ENCODE data around the gene SLC5A10. TPM values are rescaled to one million over a fixed set of nuclear protein-coding genes. Genes with fewer than 3 reads are reported as not detected.

Gene SLC5A10
- total and polyA plus RNA-seq, 2 experiments from 2014 or later, result 0.10 TPM; not detected in 1

- no peak for TF ChIP-seq NANOG (IDR thresholded peaks at IDR 0.05; ENCODE audit: borderline replicate concordance)
These were observed 34.7 kb downstream of the SLC5A10 start (continued) for GRCh38 chr17:18986541-18987229.

DNA sequence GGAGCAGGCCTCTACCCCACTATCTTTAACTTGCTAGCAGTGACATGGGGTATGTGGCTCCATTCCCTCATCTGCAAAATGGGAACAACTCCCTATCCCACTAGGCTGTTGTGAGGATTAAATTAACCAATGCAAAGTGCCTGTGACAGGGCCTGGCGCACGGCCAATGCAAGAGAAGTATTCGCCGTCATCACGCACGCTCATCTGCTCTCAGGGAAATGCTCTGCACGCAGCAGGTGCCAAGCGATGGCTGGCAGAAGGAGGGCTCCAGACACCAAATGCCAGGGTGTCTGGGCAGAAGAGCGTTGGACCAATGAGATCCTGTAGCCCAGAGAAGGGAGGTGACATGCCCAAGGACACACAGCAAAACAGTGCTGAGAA lies 35.3 kb downstream of the SLC5A10 start:
- H3K4me3 Mint-ChIP-seq, result no peak overlapping the region
- ATAC-seq, result no peak
- no peak overlapping the region for H3K27ac ChIP-seq (ENCODE audit: low read depth)

GRCh38 chr17:18987862-18988545 lies 36.0 kb downstream of the SLC5A10 start:
- H3K27me3 Mint-ChIP-seq (ENCODE audit: insufficient read depth, low read depth, poor library complexity), result peaks cover 9% of the 10 kb centered on the region
- H3K4me3 Mint-ChIP-seq, result no peak overlapping the region
- peaks cover 16% of the 10 kb centered on the region for H3K36me3 Mint-ChIP-seq (ENCODE audit: low read depth)
- H3K9me3 Mint-ChIP-seq, result no peaks in the 10 kb centered on the region
- H3K9me2 ChIP-seq (ENCODE audit: insufficient read depth), result no peaks in the 10 kb centered on the region
- no peak for DNase-seq (ENCODE audit: low spot score)
- H4K20me1 ChIP-seq (replicated peaks; ENCODE audit: insufficient read depth), result peaks cover 6% of the 10 kb centered on the region
- H3K4me2 ChIP-seq, result no peak overlapping the region
- peaks cover under 1% of the 10 kb centered on the region; the same call in 1 of the 3 replicates for H3K4me1 Mint-ChIP-seq
- ATAC-seq, result no peak
- no peaks in the 10 kb centered on the region for H3K36me3 ChIP-seq (ENCODE audit: insufficient read depth)
- H3K27ac ChIP-seq (ENCODE audit: low read depth), result no peak overlapping the region
- H3F3A ChIP-seq (replicated peaks; ENCODE audit: low read depth), result no peaks in the 10 kb centered on the region
- H3K27me3 ChIP-seq (ENCODE audit: insufficient read depth), result no peaks in the 10 kb centered on the region
- H3K4me1 ChIP-seq (ENCODE audit: insufficient read depth), result no peaks in the 10 kb centered on the region
- H2AFZ ChIP-seq, result no peak overlapping the region
- H3K27ac Mint-ChIP-seq, result no peak overlapping the region
- peaks cover 13% of the 10 kb centered on the region for H3K79me2 ChIP-seq (replicated peaks; ENCODE audit: insufficient read depth)
- no peak overlapping the region for H3K4me3 ChIP-seq
- TF ChIP-seq EZH2 (IDR thresholded peaks at IDR 0.05; ENCODE audit: low read depth, unreplicated experiment), result no peak
- TF ChIP-seq, protein P1, sequence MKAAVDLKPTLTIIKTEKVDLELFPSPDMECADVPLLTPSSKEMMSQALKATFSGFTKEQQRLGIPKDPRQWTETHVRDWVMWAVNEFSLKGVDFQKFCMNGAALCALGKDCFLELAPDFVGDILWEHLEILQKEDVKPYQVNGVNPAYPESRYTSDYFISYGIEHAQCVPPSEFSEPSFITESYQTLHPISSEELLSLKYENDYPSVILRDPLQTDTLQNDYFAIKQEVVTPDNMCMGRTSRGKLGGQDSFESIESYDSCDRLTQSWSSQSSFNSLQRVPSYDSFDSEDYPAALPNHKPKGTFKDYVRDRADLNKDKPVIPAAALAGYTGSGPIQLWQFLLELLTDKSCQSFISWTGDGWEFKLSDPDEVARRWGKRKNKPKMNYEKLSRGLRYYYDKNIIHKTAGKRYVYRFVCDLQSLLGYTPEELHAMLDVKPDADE (IDR thresholded peaks at IDR 0.05), result no peak
- TF ChIP-seq, protein P2, sequence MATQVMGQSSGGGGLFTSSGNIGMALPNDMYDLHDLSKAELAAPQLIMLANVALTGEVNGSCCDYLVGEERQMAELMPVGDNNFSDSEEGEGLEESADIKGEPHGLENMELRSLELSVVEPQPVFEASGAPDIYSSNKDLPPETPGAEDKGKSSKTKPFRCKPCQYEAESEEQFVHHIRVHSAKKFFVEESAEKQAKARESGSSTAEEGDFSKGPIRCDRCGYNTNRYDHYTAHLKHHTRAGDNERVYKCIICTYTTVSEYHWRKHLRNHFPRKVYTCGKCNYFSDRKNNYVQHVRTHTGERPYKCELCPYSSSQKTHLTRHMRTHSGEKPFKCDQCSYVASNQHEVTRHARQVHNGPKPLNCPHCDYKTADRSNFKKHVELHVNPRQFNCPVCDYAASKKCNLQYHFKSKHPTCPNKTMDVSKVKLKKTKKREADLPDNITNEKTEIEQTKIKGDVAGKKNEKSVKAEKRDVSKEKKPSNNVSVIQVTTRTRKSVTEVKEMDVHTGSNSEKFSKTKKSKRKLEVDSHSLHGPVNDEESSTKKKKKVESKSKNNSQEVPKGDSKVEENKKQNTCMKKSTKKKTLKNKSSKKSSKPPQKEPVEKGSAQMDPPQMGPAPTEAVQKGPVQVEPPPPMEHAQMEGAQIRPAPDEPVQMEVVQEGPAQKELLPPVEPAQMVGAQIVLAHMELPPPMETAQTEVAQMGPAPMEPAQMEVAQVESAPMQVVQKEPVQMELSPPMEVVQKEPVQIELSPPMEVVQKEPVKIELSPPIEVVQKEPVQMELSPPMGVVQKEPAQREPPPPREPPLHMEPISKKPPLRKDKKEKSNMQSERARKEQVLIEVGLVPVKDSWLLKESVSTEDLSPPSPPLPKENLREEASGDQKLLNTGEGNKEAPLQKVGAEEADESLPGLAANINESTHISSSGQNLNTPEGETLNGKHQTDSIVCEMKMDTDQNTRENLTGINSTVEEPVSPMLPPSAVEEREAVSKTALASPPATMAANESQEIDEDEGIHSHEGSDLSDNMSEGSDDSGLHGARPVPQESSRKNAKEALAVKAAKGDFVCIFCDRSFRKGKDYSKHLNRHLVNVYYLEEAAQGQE (IDR thresholded peaks at IDR 0.05; ENCODE audit: unreplicated experiment), result no peak
- TF ChIP-seq ZNF331 (CRISPR knock-in tag; IDR thresholded peaks at IDR 0.05; ENCODE audit: low read depth), result no peak
- no peak for TF ChIP-seq ZNF462 (CRISPR knock-in tag; IDR thresholded peaks at IDR 0.05)

More for the DNA sequence above, 35.3 kb downstream of the SLC5A10 start:
- no peak overlapping the region for H3K4me3 ChIP-seq
- H3K27ac Mint-ChIP-seq, result no peak overlapping the region
- 0 out of 3 replicates have a peak, but pooled peaks cover 1% of the 10 kb centered on the region for H3K4me1 Mint-ChIP-seq
- TF ChIP-seq POLR2AphosphoS5 (IDR thresholded peaks at IDR 0.05; ENCODE audit: low read depth) (no peak), CREB1 (CRISPR knock-in tag; IDR thresholded peaks at IDR 0.05; ENCODE audit: low read depth) (no peak), STAT1 (IDR thresholded peaks at IDR 0.05; ENCODE audit: unreplicated experiment) (no peak)
- H3K4me1 ChIP-seq (ENCODE audit: insufficient read depth), result no peaks in the 10 kb centered on the region
- no peak overlapping the region for H3K4me2 ChIP-seq
- H3K9me2 ChIP-seq (ENCODE audit: insufficient read depth), result no peaks in the 10 kb centered on the region
- H3F3A ChIP-seq (replicated peaks; ENCODE audit: low read depth), result no peaks in the 10 kb centered on the region
- H2AFZ ChIP-seq, result no peak overlapping the region
- H3K27me3 ChIP-seq (ENCODE audit: insufficient read depth), result no peaks in the 10 kb centered on the region
- peaks cover 8% of the 10 kb centered on the region for H3K27me3 Mint-ChIP-seq (ENCODE audit: insufficient read depth, low read depth, poor library complexity)
- peaks cover 16% of the 10 kb centered on the region for H3K36me3 Mint-ChIP-seq (ENCODE audit: low read depth)
- H3K36me3 ChIP-seq (ENCODE audit: insufficient read depth), result no peaks in the 10 kb centered on the region
- DNase-seq (ENCODE audit: low spot score), result no peak
- peaks cover 6% of the 10 kb centered on the region for H4K20me1 ChIP-seq (replicated peaks; ENCODE audit: insufficient read depth)
- peaks cover 12% of the 10 kb centered on the region; the same call in 1 of the 2 replicates for H3K79me2 ChIP-seq (replicated peaks; ENCODE audit: insufficient read depth)
- H3K9me3 Mint-ChIP-seq, result no peaks in the 10 kb centered on the region

Data from GM23338 (cell line).